ENCODE measurements around the gene CHST11. TPM values are rescaled to one million over a fixed set of nuclear protein-coding genes. Genes with fewer than 3 reads are reported as not detected.

The CHST11 gene
- total and polyA plus RNA-seq, 10 of the 15 experiments (the other 5 are each of a cell fraction or from before 2014, with no cell fraction given) = 1.9 to 38.1 (median 17.2) TPM

DNA sequence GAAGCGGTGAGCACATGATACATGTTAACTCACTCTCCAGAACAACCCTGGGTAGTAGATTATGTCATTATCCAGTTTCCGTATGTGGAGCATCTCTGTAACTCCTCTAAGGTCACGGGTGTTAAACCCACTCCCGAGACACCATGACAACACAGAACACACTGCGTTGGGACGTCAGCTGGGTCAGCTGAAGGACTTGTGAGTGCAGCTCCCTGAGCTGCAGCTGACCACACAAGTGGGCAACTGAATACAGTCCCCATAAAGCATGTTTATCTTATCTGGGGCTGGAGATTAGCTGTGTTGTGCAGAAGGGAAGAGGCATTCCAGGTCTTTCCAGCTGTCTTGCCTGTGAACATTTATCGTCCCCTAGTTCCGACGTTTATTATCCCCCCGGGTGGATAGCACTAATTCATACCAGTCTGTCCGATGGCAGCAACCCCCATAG lies 211.5 kb downstream of the CHST11 start (continued):
- TF ChIP-seq, protein P1, sequence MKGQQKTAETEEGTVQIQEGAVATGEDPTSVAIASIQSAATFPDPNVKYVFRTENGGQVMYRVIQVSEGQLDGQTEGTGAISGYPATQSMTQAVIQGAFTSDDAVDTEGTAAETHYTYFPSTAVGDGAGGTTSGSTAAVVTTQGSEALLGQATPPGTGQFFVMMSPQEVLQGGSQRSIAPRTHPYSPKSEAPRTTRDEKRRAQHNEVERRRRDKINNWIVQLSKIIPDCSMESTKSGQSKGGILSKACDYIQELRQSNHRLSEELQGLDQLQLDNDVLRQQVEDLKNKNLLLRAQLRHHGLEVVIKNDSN (IDR thresholded peaks at IDR 0.05; ENCODE audit: borderline replicate concordance, extremely low read length, insufficient read depth, low read depth, low read length) = no peak
- TF ChIP-seq, protein P2, sequence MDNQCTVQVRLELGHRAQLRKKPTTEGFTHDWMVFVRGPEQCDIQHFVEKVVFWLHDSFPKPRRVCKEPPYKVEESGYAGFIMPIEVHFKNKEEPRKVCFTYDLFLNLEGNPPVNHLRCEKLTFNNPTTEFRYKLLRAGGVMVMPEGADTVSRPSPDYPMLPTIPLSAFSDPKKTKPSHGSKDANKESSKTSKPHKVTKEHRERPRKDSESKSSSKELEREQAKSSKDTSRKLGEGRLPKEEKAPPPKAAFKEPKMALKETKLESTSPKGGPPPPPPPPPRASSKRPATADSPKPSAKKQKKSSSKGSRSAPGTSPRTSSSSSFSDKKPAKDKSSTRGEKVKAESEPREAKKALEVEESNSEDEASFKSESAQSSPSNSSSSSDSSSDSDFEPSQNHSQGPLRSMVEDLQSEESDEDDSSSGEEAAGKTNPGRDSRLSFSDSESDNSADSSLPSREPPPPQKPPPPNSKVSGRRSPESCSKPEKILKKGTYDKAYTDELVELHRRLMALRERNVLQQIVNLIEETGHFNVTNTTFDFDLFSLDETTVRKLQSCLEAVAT (IDR thresholded peaks at IDR 0.05) = no peak
- TF ChIP-seq POLR2A (IDR thresholded peaks at IDR 0.05; ENCODE audit: low read depth, low read length) = no peak
- no peak for TF ChIP-seq ZZZ3 (IDR thresholded peaks at IDR 0.05; ENCODE audit: control insufficient read depth, insufficient read length, low read depth)
- no peak for TF ChIP-seq SMARCA5 (IDR thresholded peaks at IDR 0.05)
- TF ChIP-seq, protein P3, sequence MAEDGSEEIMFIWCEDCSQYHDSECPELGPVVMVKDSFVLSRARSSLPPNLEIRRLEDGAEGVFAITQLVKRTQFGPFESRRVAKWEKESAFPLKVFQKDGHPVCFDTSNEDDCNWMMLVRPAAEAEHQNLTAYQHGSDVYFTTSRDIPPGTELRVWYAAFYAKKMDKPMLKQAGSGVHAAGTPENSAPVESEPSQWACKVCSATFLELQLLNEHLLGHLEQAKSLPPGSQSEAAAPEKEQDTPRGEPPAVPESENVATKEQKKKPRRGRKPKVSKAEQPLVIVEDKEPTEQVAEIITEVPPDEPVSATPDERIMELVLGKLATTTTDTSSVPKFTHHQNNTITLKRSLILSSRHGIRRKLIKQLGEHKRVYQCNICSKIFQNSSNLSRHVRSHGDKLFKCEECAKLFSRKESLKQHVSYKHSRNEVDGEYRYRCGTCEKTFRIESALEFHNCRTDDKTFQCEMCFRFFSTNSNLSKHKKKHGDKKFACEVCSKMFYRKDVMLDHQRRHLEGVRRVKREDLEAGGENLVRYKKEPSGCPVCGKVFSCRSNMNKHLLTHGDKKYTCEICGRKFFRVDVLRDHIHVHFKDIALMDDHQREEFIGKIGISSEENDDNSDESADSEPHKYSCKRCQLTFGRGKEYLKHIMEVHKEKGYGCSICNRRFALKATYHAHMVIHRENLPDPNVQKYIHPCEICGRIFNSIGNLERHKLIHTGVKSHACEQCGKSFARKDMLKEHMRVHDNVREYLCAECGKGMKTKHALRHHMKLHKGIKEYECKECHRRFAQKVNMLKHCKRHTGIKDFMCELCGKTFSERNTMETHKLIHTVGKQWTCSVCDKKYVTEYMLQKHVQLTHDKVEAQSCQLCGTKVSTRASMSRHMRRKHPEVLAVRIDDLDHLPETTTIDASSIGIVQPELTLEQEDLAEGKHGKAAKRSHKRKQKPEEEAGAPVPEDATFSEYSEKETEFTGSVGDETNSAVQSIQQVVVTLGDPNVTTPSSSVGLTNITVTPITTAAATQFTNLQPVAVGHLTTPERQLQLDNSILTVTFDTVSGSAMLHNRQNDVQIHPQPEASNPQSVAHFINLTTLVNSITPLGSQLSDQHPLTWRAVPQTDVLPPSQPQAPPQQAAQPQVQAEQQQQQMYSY (CRISPR knock-in tag; IDR thresholded peaks at IDR 0.05) = no peak
- TF ChIP-seq, protein P4, sequence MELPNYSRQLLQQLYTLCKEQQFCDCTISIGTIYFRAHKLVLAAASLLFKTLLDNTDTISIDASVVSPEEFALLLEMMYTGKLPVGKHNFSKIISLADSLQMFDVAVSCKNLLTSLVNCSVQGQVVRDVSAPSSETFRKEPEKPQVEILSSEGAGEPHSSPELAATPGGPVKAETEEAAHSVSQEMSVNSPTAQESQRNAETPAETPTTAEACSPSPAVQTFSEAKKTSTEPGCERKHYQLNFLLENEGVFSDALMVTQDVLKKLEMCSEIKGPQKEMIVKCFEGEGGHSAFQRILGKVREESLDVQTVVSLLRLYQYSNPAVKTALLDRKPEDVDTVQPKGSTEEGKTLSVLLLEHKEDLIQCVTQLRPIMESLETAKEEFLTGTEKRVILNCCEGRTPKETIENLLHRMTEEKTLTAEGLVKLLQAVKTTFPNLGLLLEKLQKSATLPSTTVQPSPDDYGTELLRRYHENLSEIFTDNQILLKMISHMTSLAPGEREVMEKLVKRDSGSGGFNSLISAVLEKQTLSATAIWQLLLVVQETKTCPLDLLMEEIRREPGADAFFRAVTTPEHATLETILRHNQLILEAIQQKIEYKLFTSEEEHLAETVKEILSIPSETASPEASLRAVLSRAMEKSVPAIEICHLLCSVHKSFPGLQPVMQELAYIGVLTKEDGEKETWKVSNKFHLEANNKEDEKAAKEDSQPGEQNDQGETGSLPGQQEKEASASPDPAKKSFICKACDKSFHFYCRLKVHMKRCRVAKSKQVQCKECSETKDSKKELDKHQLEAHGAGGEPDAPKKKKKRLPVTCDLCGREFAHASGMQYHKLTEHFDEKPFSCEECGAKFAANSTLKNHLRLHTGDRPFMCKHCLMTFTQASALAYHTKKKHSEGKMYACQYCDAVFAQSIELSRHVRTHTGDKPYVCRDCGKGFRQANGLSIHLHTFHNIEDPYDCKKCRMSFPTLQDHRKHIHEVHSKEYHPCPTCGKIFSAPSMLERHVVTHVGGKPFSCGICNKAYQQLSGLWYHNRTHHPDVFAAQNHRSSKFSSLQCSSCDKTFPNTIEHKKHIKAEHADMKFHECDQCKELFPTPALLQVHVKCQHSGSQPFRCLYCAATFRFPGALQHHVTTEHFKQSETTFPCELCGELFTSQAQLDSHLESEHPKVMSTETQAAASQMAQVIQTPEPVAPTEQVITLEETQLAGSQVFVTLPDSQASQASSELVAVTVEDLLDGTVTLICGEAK (IDR thresholded peaks at IDR 0.05; ENCODE audit: borderline replicate concordance) = no peak
- TF ChIP-seq, protein P5, sequence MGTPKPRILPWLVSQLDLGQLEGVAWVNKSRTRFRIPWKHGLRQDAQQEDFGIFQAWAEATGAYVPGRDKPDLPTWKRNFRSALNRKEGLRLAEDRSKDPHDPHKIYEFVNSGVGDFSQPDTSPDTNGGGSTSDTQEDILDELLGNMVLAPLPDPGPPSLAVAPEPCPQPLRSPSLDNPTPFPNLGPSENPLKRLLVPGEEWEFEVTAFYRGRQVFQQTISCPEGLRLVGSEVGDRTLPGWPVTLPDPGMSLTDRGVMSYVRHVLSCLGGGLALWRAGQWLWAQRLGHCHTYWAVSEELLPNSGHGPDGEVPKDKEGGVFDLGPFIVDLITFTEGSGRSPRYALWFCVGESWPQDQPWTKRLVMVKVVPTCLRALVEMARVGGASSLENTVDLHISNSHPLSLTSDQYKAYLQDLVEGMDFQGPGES (IDR thresholded peaks at IDR 0.05) = no peak
